Right ventricle myocardium inferior (tissue), 1 donor: Measurements from ENCODE around the gene ANKRD11. TPM values are rescaled to one million over a fixed set of nuclear protein-coding genes. Genes with fewer than 3 reads are reported as not detected.
"Not testable (repeated sequence)": the region's sequence is repeated elsewhere in the genome, so short reads cannot be mapped to it uniquely, and the experiment has no call there.

Source experiments
- ATAC-seq: fragments of 200-7000 bp; cut with Tn5 transposase; one replicate; pipeline ENCODE4 v1.9.1; 2020; ENCODE audit warnings: mild to moderate bottlenecking, moderate library complexity
- DNase-seq: peaks from one replicate; pipeline ENCODE4 v3.0.0; 2021; ENCODE audit errors: missing footprints
- intact Hi-C: fragments of 100-400 bp; cut with DNase I; formaldehyde crosslinking; loops from one replicate; pipeline ENCODE4 v1.11.0; 2022
- total RNA-seq: library from RNA; stranded (reverse); fragmentation: NEBNext Ultra II Directional; extraction: Animal tissue kit (Norgen Biotek cat#: 25700); gene quantifications from one replicate; pipeline ENCODE4 v1.2.1, GENCODE V29; 2021
- donor health status: DM: no; HTN: yes; CAD: no; lungs with severe emphysema.

ANKRD11 gene
- total RNA-seq, 1 donor from 2014 or later: 64.9 TPM

GRCh38 chr16:89383095-89384003, 107.0 kb downstream of the ANKRD11 start:
- ATAC-seq: peak; percentile 56
- intact Hi-C loops: loop anchor here (5.0 kb wide), 1 partner anchor 51 kb away; no protein-coding TSS in a partner anchor
- no peak for DNase-seq

DNA sequence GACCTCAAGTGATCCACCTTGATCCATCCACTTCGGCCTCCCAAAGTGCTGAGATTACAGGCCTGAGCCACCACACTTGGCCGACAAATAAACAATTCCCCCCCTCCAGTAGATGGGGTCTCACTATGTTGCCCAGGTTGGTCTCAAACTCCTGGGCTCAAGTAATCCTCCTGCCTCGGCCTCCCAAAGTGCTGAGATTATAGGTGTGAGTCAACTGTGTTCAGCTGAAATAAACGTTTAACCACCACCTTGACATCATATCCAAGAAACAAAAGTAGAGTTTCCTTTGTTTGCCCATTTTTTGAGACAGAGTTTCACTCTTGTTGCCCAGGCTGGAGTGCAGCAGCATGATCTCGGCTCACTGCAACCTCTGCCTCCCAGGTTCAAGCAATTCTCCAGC, 107.8 kb downstream of the ANKRD11 start:
- ATAC-seq, DNase-seq: not testable (repeated sequence)
- intact Hi-C loops: loop anchor here (5.0 kb wide), 1 partner anchor 50 kb away; no protein-coding TSS in a partner anchor

GRCh38 chr16:89381788-89382187, 108.6 kb downstream of the ANKRD11 start:
- intact Hi-C loops: loop anchor here (5.0 kb wide), 1 partner anchor 49 kb away; no protein-coding TSS in a partner anchor
- ATAC-seq (no peak), DNase-seq (no peak)

DNA sequence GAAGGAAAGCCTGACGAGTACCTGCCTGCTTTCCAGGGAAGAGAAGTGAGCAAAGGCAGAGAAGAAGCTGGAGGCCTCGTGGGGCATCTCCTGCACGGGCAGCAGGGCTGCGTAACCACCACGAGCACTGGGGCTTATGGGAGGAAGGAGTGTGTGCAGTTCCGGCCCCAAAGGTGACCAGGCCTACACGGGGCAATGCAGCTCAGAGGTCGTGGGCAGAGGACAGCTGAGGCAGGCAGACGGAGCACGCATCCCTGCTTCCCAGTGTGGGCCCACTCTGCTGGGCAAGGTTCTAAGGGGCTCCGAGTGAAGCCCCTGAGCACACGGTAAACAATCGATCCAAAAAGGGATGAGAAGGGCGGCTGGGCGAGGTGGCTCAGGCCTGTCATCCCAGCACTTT, 109.7 kb downstream of the ANKRD11 start:
- ATAC-seq (no peak), DNase-seq (no peak)
- intact Hi-C loops: loop anchor here (5.0 kb wide), 1 partner anchor 48 kb away; no protein-coding TSS in a partner anchor

DNA sequence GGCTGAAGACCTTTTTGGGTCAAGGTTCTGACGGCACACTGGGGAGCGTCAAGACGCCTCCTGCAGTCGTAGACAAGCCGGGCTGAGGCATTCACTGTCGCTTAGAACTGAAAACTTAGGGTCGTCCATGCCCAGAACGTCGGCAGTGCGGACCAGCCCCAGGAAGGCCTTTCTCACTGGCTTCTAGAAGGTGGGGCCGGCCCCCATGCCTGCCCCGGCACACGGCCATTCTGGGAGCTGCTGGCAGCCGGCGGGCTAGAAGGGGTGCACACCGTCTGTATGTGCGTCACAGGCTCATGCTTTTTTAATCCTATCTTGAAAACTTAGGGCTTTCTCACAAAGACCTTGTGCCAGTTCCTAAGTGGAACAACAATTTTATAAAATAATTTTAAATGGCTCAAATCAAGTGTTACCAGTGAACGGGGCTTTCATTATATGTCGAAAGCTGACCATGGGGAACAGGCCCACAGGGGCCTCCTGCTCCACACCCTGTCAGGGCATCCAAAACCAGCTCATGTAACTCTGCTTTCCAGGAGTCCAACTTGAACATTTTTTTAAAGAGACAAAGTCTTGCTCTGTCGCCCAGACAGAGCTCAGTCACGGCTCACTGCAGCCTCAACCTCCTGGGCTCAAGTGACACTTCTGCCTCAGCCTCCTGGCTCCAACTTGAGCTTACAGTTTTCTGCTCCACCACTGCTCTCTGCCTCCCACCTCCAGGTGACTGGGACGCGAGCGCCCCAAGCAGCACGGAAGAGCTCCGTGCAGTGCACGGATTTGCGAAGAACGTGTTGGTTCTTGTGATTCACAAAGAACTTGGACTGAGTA, 111.2 kb downstream of the ANKRD11 start:
- DNase-seq (no peak), ATAC-seq (peak; percentile 79)
- intact Hi-C loops: no loop called here

DNA sequence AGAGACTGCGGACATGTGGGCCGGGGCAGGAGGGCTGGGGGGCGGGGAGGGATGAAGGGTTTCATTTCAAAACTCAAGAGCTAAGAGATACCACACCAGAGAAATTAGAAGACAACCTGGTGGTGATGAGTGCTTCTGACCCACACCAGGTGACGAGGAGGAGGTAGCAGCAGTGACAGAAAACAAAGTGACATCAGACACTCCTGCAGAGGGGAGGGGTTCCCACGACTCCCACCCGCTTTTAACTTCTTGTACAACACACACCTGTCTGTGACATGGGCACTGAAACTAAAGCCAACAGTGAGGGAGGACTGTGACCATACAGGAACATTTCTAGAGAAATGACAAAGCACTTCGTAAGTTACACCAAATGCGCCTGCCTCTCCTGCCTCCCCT, 112.9 kb downstream of the ANKRD11 start:
- no peak for DNase-seq
- intact Hi-C loops: no loop called here
- ATAC-seq: no peak

DNA sequence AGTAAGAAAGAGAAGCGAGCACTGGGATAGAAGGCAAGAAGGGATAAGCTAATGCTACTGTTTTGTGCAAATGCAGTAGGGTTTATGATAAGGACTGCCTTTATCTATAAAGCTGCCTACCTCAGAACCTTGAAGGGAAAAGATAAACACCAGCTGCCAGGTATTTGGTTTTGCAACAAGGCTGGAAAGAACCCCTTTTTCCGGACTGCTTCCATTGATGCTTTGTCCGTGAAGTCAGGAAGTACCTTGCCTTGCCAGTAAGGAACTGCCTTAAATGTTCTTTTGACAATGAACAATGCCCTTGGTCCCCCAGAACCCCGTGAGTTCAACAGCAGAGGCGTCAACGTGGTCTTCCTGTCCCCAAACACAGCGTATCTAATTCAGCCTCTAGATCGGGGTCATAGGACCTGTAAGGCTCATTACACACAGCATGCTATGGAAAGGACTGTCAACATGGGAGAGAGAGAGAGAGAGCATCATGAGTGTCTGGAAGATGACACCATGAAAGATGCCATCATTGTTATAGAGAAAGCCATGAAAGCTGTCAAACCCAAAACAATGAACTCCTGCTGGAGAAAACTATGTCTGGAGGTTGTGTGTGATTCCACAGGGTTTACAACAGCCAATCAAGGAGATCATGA, 113.4 kb downstream of the ANKRD11 start:
- ATAC-seq (no peak), DNase-seq (no peak)
- intact Hi-C loops: no loop called here

DNA sequence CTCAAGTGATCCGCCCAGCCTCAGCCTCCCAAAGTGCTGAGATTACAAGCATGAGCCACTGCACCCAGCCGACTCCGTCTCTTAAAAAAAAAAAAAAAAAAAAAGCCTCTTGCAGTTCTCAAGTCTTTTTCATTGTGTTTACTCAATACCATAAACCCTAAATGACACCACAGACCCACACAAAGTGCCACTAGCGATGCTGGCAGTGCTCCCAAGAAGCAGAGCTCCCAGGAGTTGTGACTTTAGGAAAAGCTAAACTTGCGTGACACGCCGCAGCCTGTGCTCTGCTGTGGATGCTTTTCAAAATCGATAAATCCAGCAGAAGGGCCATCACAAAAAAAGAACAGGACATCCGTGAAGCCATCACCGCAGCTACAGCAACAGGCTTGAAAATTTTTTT, 114.7 kb downstream of the ANKRD11 start:
- intact Hi-C loops: no loop called here
- no peak for ATAC-seq
- no peak for DNase-seq

- intact Hi-C loops: no loop called here
- DNase-seq: no peak
- ATAC-seq: no peak
These were observed 115.3 kb downstream of the ANKRD11 start for GRCh38 chr16:89375021-89375420.

DNA sequence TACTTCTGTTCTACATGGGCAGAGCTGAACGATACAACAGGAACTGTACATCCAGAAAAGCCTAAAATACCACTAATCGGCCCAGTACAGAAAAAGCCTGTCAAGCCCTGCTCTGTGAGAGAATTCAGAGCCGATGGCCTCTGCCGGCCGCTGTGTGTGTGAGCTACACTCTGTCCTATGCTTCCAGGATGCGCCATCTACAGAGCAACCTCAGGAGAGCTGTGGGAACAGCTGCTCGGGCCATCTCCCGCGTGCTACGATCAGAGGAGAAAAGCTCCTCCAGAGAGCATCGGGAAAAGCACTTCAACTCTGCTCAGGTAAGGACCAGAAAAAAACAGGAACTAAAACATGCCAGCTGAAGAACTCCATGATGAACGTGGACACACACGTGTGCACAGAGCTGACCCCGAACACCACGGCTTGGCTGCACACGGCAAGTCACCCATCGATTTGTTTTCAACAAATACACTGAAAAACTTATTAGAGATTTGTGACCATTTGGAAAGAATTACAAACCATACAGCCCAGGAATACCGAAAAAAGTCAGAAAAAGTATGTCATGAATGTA, 115.9 kb downstream of the ANKRD11 start:
- ATAC-seq (peak; percentile 29), DNase-seq (no peak)
- intact Hi-C loops: no loop called here

DNA sequence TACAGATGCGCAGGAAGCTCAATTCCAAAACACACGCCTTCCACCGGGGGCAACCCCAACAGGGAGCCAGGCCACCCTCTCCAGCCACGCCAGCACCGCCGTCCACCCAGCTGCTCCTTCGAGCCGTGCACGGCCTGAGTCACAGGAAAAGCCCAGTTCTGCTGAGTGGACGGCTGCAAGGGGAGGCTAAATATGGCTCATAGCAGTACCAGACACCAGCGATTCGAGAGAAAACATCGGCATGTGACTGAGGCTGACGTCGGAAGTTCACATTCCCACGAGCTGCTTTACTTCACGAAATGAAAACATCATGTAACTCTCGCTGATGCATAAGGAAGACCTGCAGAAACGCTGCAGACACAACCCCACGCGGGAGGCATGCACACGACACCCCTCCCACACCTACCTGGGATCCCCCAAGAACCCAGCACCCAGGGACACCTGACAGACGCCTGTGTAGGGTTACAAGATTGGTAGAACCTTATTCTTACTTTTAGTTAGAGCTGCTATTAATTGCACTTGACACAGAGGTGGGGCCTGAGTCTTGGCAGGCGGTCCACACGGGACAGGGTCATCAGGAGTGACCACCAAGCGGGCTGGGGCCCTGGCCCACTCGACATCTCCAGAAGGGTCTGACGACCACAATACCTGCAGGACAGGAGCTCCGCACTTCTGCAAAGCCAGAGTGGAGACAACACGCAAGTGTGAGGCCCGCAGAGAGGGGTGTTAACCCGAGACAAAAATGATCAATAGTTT, 116.8 kb downstream of the ANKRD11 start:
- DNase-seq (no peak), ATAC-seq (peak; percentile 46)
- intact Hi-C loops: no loop called here

DNA sequence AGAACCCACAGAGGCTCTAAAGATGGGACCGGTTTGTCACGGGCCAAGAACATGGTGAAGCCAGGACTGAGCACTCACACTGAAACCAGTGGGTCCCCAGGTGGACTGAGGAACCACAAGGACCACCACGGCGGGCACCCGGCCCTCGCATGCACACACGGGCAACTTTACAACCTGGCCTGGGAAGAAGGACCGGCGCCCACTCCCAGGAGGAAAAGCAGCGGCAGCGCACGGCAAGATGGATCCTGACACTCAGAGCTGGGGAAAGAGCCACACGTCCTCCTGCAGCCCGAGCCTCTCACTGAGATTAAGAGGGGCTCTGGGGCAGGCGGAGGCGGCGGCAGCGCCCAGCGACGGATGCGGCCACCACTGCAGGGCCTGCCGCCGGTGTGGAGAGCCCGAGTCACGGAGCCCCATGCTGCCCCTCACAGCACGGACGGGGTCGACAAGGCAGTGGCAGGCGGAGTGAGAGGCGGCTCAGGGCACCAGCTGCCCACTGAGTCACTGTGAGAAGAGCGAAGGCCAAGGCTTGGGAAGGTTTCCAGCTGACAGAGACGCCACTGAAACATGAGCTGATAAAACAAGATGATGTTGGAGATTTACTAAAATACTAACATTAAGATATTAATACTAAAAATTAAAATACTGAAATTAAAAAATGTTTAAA, 118.3 kb downstream of the ANKRD11 start:
- no peak for DNase-seq
- intact Hi-C loops: no loop called here
- ATAC-seq: no peak

GRCh38 chr16:89371386-89371785, 119.0 kb downstream of the ANKRD11 start:
- DNase-seq (no peak), ATAC-seq (no peak)
- intact Hi-C loops: no loop called here

GRCh38 chr16:89370601-89371000, 119.8 kb downstream of the ANKRD11 start:
- intact Hi-C loops: no loop called here

GRCh38 chr16:89370081-89370511, 120.3 kb downstream of the ANKRD11 start:
- DNase-seq: no peak
- no peak for ATAC-seq
- intact Hi-C loops: no loop called here

More at GRCh38 chr16:89370601-89371000, 119.8 kb downstream of the ANKRD11 start:
- DNase-seq (no peak), ATAC-seq (no peak)

GRCh38 chr16:89369266-89369895, 121.0 kb downstream of the ANKRD11 start:
- intact Hi-C loops: no loop called here
- no peak for ATAC-seq
- no peak for DNase-seq

DNA sequence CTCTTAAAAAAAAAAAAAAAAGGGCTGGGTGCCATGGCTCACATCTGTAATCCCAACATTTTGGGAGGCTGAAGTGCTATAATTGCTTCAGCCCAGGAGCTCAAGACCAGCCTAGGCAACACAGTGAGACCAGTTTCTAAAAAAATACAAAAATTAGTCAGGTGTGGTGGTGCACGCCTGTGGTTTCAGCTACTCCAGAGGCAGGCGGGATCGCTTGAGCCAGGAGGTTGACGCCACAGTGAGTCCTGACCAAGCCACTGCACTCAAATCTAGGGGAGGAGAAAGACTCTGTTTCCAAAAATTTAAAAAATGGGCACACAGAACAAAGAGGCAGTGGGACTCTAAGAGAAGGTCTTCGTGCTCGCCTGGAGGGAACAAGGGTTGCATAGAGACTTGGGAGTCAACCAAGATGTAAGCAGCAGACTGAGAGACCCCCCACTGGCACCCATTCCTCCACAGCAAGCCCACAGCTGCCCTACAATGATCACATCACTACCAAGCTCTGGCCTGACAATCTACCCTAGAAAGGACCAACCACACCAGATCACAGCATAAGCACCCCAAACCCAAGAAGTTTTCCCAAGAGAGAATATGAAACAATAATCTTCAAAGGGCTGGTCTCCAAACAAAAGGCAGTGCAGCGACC, 121.6 kb downstream of the ANKRD11 start:
- no peak for DNase-seq
- intact Hi-C loops: no loop called here
- no peak for ATAC-seq
